IMR-90 (cell line): ENCODE data around the gene KCNQ1. TPM values are rescaled to one million over a fixed set of nuclear protein-coding genes. Genes with fewer than 3 reads are reported as not detected.

Experiments
- ATAC-seq: fragments of 200-7000 bp; cut with Tn5 transposase; 2 replicates; pipeline ENCODE4 v1.9.1; 2020; ENCODE audit warnings: low read depth, mild to moderate bottlenecking, moderate library complexity
- BruUV-seq: library from RNA; stranded (reverse); fragments of 400-500 nt; replicated peaks from 2 replicates; lab custom pipeline; 2021; lab: Mats Ljungman, UMichigan
- CTCF ChIA-PET: fragments of 300-600 bp; formaldehyde crosslinking; extraction: SDS; loops from one replicate; lab custom pipeline; 2021; ENCODE audit warnings: antibody characterized with exemption; lab: Yijun Ruan, JAX
- POLR2A ChIA-PET: fragments of 300-600 bp; sonication (Branson Sonifier 250); formaldehyde crosslinking; loops from one replicate; lab custom pipeline; 2022; ENCODE audit warnings: antibody characterized with exemption; ENCODE audit not compliant: unreplicated experiment; lab: Charles Lee
- DNase-seq: peaks from one replicate; pipeline ENCODE4 v3.0.0; 2013
- H2AFZ ChIP-seq: replicated peaks from 2 replicates; pipeline ENCODE3; 2013; ENCODE audit warnings: low read length, mild to moderate bottlenecking; ENCODE audit not compliant: poor library complexity
- H2AK5ac ChIP-seq: 2 replicates; pipeline ENCODE4 v1.6.1; 2013; ENCODE audit warnings: low read depth, low read length, inconsistent platforms
- H2AK9ac ChIP-seq: replicated peaks from 2 replicates; pipeline ENCODE3; 2013; ENCODE audit warnings: mild to moderate bottlenecking, low read depth, low read length, moderate library complexity; ENCODE audit not compliant: poor library complexity
- H2BK120ac ChIP-seq: 2 replicates; pipeline ENCODE4 v1.6.1; 2013; ENCODE audit warnings: low read depth, low read length, inconsistent platforms
- H2BK15ac ChIP-seq: 3 replicates; pipeline ENCODE4 v1.6.1; 2013; ENCODE audit warnings: low read depth, low read length, inconsistent platforms
- H2BK20ac ChIP-seq: 2 replicates; pipeline ENCODE4 v1.6.1; 2013; ENCODE audit warnings: low read depth, mild to moderate bottlenecking, inconsistent platforms, low read length, moderate library complexity
- H2BK5ac ChIP-seq: 2 replicates; pipeline ENCODE4 v1.6.1; 2013; ENCODE audit warnings: mild to moderate bottlenecking, low read depth, low read length, inconsistent platforms; ENCODE audit not compliant: poor library complexity, severe bottlenecking
- H3K14ac ChIP-seq: replicated peaks from 2 replicates; pipeline ENCODE4 v1.6.1; 2013; ENCODE audit warnings: low read depth, low read length, inconsistent platforms
- H3K18ac ChIP-seq: 2 replicates; pipeline ENCODE4 v1.6.1; 2013; ENCODE audit warnings: low read depth, low read length, control low read depth
- H3K23ac ChIP-seq: 2 replicates; pipeline ENCODE4 v1.6.1; 2013; ENCODE audit warnings: low read depth, low read length, inconsistent platforms
- H3K27ac ChIP-seq: 2 replicates; pipeline ENCODE4 v1.5.1; 2013; ENCODE audit warnings: mild to moderate bottlenecking, control low read depth, low read length; ENCODE audit not compliant: insufficient read depth
- H3K27me3 ChIP-seq: 2 replicates; pipeline ENCODE4 v1.6.1; 2013; ENCODE audit warnings: low read length; ENCODE audit not compliant: control insufficient read depth, insufficient read depth
- H3K36me3 ChIP-seq: 2 replicates; pipeline ENCODE4 v1.6.1; 2013; ENCODE audit warnings: low read length, mixed read lengths; ENCODE audit not compliant: control insufficient read depth, insufficient read depth
- H3K4ac ChIP-seq: 2 replicates; pipeline ENCODE4 v1.6.1; 2013; ENCODE audit warnings: low read depth, low read length, inconsistent platforms
- H3K4me1 ChIP-seq: 2 replicates; pipeline ENCODE4 v1.6.1; 2013; ENCODE audit warnings: low read length, mixed read lengths; ENCODE audit not compliant: control insufficient read depth, insufficient read depth
- H3K4me2 ChIP-seq: 2 replicates; pipeline ENCODE4 v1.6.1; 2013; ENCODE audit warnings: low read depth, mild to moderate bottlenecking, control low read depth, low read length, moderate library complexity
- H3K4me3 ChIP-seq: 2 replicates; pipeline ENCODE4 v1.5.1; 2013; ENCODE audit warnings: low read depth, mild to moderate bottlenecking, control low read depth, low read length, moderate library complexity; ENCODE audit not compliant: insufficient read depth
- H3K56ac ChIP-seq: 2 replicates; pipeline ENCODE4 v1.6.1; 2013; ENCODE audit warnings: low read length, inconsistent platforms; ENCODE audit not compliant: insufficient read depth; ENCODE audit errors: extremely low read depth
- H3K79me1 ChIP-seq, 2 experiments: 2 replicates each; pipeline ENCODE4 v1.6.1; 2013; ENCODE audit warnings: low read length in 2 of 2, inconsistent platforms in 1 of 2, low read depth in 1 of 2
- H3K9ac ChIP-seq: 2 replicates; pipeline ENCODE4 v1.6.1; 2013; ENCODE audit warnings: low read depth, low read length, control low read depth
- H3K9me1 ChIP-seq: 2 replicates; pipeline ENCODE4 v1.6.1; 2013; ENCODE audit warnings: low read length, inconsistent platforms; ENCODE audit not compliant: insufficient read depth
- H3K9me3 ChIP-seq: 2 replicates; pipeline ENCODE4 v1.6.1; 2013; ENCODE audit warnings: low read length; ENCODE audit not compliant: control insufficient read depth, insufficient read depth
- H4K20me1 ChIP-seq: 2 replicates; pipeline ENCODE4 v1.6.1; 2013; ENCODE audit warnings: low read length, inconsistent platforms; ENCODE audit not compliant: insufficient read depth
- H4K5ac ChIP-seq: 2 replicates; pipeline ENCODE4 v1.6.1; 2013; ENCODE audit warnings: mild to moderate bottlenecking, low read depth, low read length, control low read depth
- H4K8ac ChIP-seq, 2 experiments: 2 replicates each; pipeline ENCODE4 v1.6.1; 2013; ENCODE audit warnings: low read depth in 2 of 2, low read length in 2 of 2, control low read depth in 1 of 2, inconsistent platforms in 1 of 2
- H4K91ac ChIP-seq: 2 replicates; pipeline ENCODE4 v1.6.1; 2013; ENCODE audit warnings: low read depth, low read length, inconsistent platforms; ENCODE audit not compliant: insufficient read depth
- BHLHE40 ChIP-seq: fragments of 150-350 bp; IDR thresholded peaks from 2 replicates; pipeline ENCODE4 v1.6.1; 2016; ENCODE audit warnings: mild to moderate bottlenecking, low read depth, low read length
- CEBPB ChIP-seq: IDR thresholded peaks from 2 replicates; pipeline ENCODE4 v1.6.1; 2012; ENCODE audit warnings: low read depth, low read length, improper control_type of control experiment
- CHD1 ChIP-seq: IDR thresholded peaks from 2 replicates; pipeline ENCODE4 v1.6.1; 2012; ENCODE audit warnings: low read depth, low read length, improper control_type of control experiment
- CTCF ChIP-seq: conservative IDR thresholded peaks from 2 replicates; pipeline ENCODE4 v1.5.1; 2012; ENCODE audit warnings: mild to moderate bottlenecking, low read depth, low read length, improper control_type of control experiment
- FOS ChIP-seq: fragments of 150-350 bp; IDR thresholded peaks from 2 replicates; pipeline ENCODE4 v1.6.1; 2016; ENCODE audit warnings: low read depth, low read length
- MAFK ChIP-seq: IDR thresholded peaks from 2 replicates; pipeline ENCODE4 v1.6.1; 2012; ENCODE audit warnings: low read depth, low read length, improper control_type of control experiment
- MAZ ChIP-seq: IDR thresholded peaks from 2 replicates; pipeline ENCODE4 v1.6.1; 2012; ENCODE audit warnings: low read depth, mild to moderate bottlenecking, low read length, improper control_type of control experiment, moderate library complexity, borderline replicate concordance
- MXI1 ChIP-seq: IDR thresholded peaks from 2 replicates; pipeline ENCODE4 v1.6.1; 2012; ENCODE audit warnings: low read depth, mild to moderate bottlenecking, low read length, moderate library complexity, borderline replicate concordance
- NFE2L2 ChIP-seq: fragments of 150-350 bp; IDR thresholded peaks from 2 replicates; pipeline ENCODE4 v1.6.1; 2016; ENCODE audit warnings: low read depth, mild to moderate bottlenecking, low read length
- POLR2A ChIP-seq: IDR thresholded peaks from 2 replicates; pipeline ENCODE4 v1.6.1; 2012; ENCODE audit warnings: mild to moderate bottlenecking, low read depth, low read length
- RAD21 ChIP-seq: IDR thresholded peaks from 2 replicates; pipeline ENCODE4 v1.6.1; 2012; ENCODE audit warnings: low read length, improper control_type of control experiment
- RFX5 ChIP-seq: IDR thresholded peaks from 2 replicates; pipeline ENCODE4 v1.8.0; 2012; ENCODE audit warnings: low read depth, mild to moderate bottlenecking, low read length, moderate library complexity
- SMC3 ChIP-seq: fragments of 150-350 bp; IDR thresholded peaks from 2 replicates; pipeline ENCODE4 v1.6.1; 2016; ENCODE audit warnings: low read depth, mild to moderate bottlenecking, antibody characterized with exemption, low read length, moderate library complexity
- WGBS, 2 experiments: methylation state at CpG; one replicate each; pipeline versions ENCODE4 v1.1.5 to v1.1.7; 2013; ENCODE audit warnings: missing lambda C conversion rate in 2 of 2; ENCODE audit not compliant: insufficient read length in 1 of 2; ENCODE audit errors: extremely low coverage in 2 of 2; 5-methylcytosine and 5-hydroxymethylcytosine counted together
- dilution Hi-C: fragments of 300-500 bp; cut with HindIII; formaldehyde crosslinking; loops from one replicate; pipeline ENCODE4 v1.14.3; 2018; ENCODE audit warnings: low sequenced_read_pairs; ENCODE audit not compliant: unreplicated experiment
- in situ Hi-C: fragments of 300-500 bp; cut with MboI; formaldehyde crosslinking; loops from 3 replicates; pipeline ENCODE4 v1.14.3; 2019; ENCODE audit warnings: low sequenced_read_pairs, inconsistent platforms, mixed read lengths
- intact Hi-C: fragments of 100-400 bp; cut with micrococcal nuclease; formaldehyde crosslinking; loops from 2 replicates; pipeline ENCODE4 v1.10.0; 2022
- polyA plus RNA-seq, 3 experiments: library from polyadenylated mRNA; depleted of rRNA; stranded (reverse); fragments of >200 nt; gene quantifications; 2 replicates each; pipeline ENCODE4 v1.2.3, GENCODE V29; 2012; ENCODE audit warnings: low replicate concordance in 1 of 3
- total RNA-seq: library from RNA; depleted of rRNA; stranded (reverse); fragments of >200 nt; gene quantifications from 2 replicates; pipeline ENCODE4 v1.2.3, GENCODE V29; 2012
- TF ChIP-seq, protein P1 (sequence below): fragments of 150-350 bp; IDR thresholded peaks from 2 replicates; pipeline ENCODE4 v1.6.1; 2016; ENCODE audit warnings: low read depth, mild to moderate bottlenecking, low read length, moderate library complexity, borderline replicate concordance

The KCNQ1 gene
- total and polyA plus RNA-seq, 2 of the 4 experiments (the other 2 are of a cell fraction): 0.07 TPM; not detected in 1

DNA sequence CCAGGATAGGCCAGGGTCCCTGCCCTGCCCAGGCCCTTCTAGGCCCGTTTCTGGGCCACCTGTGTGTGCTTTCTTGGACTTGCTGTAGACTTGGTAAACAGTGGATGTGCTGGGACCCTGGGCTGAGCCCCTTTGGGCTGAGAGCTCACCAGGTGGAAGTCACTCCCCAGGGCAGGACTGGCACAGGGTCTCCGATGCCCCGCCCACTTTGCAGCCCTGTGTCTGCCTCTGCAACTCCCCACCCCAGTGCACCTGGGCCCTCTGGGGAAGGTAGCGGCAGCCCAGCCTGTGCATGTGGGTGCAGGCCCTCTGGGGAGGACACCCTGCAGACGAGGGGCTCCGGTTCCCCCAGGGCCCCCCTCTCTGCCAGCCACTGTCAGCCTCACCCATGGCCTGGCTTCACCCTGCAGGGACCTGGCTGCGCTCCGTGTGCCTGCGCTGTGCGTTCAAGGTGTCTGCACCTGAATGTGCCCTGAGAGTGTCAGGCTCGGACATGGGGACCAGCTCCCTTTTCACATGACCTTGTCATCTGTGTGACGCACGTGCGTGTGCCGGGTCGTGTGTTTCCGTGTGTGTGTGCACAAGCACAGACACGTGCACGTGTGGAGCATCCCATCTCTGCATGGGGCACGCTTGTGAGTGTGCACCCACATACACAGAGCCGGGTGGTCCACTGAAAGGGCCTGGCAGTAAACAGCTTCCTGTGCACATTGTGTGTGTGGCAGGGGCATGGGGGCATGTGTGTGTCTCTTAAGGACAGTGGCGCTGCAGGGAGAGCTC lies 136.5 kb downstream of the KCNQ1 start (continued):
- TF ChIP-seq POLR2A: no peak

DNA sequence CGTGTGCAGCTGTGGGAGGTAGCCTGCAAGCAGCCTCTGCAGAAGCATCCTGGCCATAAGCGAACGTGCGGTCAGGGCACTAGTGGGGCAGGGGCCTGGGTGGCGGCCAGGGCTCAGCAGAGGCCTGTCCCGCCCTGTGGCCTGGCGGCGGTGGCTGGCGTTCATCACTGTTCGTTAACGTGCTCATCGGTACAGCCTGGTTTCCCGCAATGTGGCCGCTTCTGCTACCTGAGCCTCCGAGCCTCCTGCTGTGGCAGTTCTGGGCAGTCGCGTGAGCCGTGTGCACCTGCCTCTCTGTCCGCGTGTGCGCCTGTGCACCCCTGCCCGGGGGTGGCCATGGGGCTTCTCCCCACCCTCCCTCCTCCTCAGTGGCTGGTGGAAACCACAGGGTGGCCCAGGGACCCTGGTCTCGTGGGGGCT lies 137.1 kb downstream of the KCNQ1 start:
- Histone ChIP-seq H3K4me2 (no peak overlapping the region), H3K56ac (no peak overlapping the region), H2BK15ac (no peak overlapping the region), H2BK5ac (no peak overlapping the region), H3K4ac (no peak overlapping the region), H3K79me1 (no peaks in the 10 kb centered on the region), H3K4me1 (no peaks in the 10 kb centered on the region), H3K9me1 (no peaks in the 10 kb centered on the region; the same call in 1 of the 2 replicates), H2AK5ac (no peak overlapping the region), H3K9me3 (no peaks in the 10 kb centered on the region), H4K91ac (no peak overlapping the region), H2AK9ac (no peak overlapping the region), H3K9ac (no peak overlapping the region), H3K4me3 (no peak overlapping the region), H3K27ac (no peak overlapping the region), H4K8ac (no peak overlapping the region), H3K14ac (no peak overlapping the region), H2AFZ (no peak overlapping the region), H2BK120ac (no peak overlapping the region), H3K27me3 (peaks cover 14% of the 10 kb centered on the region; the same call in 1 of the 2 replicates), H4K20me1 (no peaks in the 10 kb centered on the region), H2BK20ac (no peak overlapping the region), H3K23ac (no peak overlapping the region), H3K36me3 (no peaks in the 10 kb centered on the region), H4K5ac (no peak overlapping the region), H3K18ac (no peak overlapping the region)
- CTCF ChIA-PET: no interaction called here
- POLR2A ChIA-PET: no interaction called here
- intact Hi-C loops (no loop called here), dilution Hi-C loops (no loop called here), in situ Hi-C loops (no loop called here)
- DNase-seq: no peak
- ATAC-seq: no peak
- BruUV-seq: no TSS peak
- 84% methylated on average over 11 of the region's 23 CpGs; no CpG with 5 or more reads in 1 of the 2 experiments for WGBS, 2 experiments
- TF ChIP-seq NFE2L2 (no peak), CHD1 (no peak), RFX5 (no peak), BHLHE40 (no peak), CTCF (no peak), MAZ (no peak), MAFK (no peak), FOS (no peak), CEBPB (no peak), POLR2A (no peak), SMC3 (no peak), RAD21 (no peak), MXI1 (no peak)
- TF ChIP-seq, protein P1, sequence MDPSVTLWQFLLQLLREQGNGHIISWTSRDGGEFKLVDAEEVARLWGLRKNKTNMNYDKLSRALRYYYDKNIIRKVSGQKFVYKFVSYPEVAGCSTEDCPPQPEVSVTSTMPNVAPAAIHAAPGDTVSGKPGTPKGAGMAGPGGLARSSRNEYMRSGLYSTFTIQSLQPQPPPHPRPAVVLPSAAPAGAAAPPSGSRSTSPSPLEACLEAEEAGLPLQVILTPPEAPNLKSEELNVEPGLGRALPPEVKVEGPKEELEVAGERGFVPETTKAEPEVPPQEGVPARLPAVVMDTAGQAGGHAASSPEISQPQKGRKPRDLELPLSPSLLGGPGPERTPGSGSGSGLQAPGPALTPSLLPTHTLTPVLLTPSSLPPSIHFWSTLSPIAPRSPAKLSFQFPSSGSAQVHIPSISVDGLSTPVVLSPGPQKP: no peak
